ENCODE measurements around the gene UPF2.
"Not testable (repeated sequence)": the region's sequence is repeated elsewhere in the genome, so short reads cannot be mapped to it uniquely, and the experiment has no call there.

Gene UPF2

DNA sequence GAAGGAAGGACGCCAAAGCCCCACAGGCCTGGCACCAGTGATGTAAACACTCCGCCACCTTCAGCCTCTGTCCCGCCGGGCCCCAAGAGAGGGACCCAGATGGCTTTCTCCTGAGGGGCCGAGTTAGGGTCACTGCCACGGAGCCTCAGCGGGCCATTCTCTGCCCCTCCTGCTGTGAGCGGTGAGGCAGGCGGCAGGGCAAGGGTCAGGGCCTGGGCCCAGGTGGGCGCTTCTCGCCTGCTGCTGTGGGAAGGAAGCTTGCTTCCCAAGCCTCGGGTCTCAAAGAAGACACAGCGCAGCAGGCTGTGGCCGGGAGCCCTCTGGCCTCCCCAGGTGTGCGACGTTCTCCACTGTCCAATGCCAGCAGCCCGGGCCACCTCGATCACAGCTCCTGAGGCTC is 134.7 kb downstream of the UPF2 start:
- no peak for DNase-seq (ENCODE audit: low read depth)

DNA sequence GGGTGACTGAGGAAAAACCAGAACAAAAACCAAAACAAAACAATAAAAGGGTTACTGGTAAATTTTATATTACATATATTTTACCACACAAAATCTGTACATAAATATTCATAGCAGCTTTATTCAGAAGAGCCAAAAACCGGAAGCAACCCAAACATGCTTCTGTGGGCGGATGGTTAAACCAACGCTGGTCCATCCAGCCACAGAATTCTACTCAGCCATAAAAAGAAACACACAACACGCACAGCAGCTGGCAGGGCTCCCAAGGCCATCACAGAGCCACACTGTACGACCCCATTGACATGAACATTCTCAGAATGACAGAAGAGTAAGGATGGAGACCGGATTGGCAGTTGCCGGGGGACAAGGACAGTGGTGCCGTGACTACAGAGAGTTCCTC is 135.9 kb downstream of the UPF2 start:
- DNase-seq (ENCODE audit: low read depth) = no peak

- DNase-seq (ENCODE audit: low read depth) = no peak
Measured at GRCh38 chr10:11902646-11903045, 140.0 kb downstream of the UPF2 start.

GRCh38 chr10:11901833-11902475 is 140.7 kb downstream of the UPF2 start:
- DNase-seq (ENCODE audit: low read depth) = no peak

DNA sequence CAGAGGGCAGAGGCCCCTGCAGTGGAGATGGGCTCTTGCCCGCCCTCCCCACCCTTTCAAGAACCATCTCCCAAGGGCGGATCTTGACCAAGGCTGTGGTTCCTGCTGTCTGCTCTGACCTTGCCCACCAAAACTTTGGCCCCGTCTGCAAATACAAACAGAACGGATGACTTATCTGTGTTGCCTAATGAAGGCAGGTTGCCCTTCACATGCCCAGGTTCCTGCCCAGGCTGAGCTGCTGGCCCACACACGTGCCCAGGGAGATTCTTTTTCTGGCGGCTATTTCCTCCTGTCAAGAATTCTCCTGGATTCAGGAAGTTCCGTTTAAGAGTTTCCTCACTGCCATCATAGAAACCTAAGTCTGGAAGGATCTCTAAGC is 141.2 kb downstream of the UPF2 start:
- DNase-seq (ENCODE audit: low read depth) = no peak

DNA sequence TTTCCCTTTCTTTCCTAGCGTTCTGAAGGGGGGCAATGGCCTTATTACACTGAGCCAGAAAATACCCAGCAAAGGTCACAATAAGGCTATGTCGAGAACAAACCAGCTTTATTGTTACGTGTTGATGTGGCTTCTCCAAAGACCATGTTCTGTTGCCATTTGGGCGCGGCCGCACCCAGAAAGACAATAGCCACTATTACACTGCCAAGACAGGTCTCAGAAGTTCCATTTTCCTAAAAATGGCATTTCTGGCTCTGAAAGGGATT is 141.6 kb downstream of the UPF2 start:
- DNase-seq (ENCODE audit: low read depth) = no peak

- no peak for DNase-seq (ENCODE audit: low read depth)
Measured at GRCh38 chr10:11899067-11899876, 143.3 kb downstream of the UPF2 start.

GRCh38 chr10:11898372-11899066 is 144.1 kb downstream of the UPF2 start:
- DNase-seq (ENCODE audit: low read depth) = peak; percentile 49

GRCh38 chr10:11898033-11898371 is 144.6 kb downstream of the UPF2 start:
- DNase-seq (ENCODE audit: low read depth) = no peak

GRCh38 chr10:11896549-11897200 is 145.9 kb downstream of the UPF2 start:
- DNase-seq (ENCODE audit: low read depth) = no peak

DNA sequence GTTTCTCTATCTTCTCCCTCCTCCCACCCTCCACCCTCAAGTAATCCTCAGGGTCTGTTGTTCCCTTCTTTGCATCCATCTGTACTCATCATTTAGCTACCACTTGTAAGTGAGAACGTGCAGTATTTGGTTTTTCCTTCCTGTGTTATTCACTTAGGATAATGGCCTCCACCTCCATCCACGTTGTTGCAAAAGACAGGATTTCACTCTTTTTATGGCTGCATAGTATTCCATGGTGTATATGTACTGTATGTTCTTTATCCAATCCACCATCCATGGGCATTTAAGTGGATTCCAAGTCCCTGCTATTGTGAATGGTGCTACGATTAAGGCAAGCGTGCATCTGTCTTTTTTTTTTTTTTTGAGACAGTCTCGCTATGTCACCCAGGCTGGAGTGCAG is 147.0 kb downstream of the UPF2 start:
- no peak for DNase-seq (ENCODE audit: low read depth)

DNA sequence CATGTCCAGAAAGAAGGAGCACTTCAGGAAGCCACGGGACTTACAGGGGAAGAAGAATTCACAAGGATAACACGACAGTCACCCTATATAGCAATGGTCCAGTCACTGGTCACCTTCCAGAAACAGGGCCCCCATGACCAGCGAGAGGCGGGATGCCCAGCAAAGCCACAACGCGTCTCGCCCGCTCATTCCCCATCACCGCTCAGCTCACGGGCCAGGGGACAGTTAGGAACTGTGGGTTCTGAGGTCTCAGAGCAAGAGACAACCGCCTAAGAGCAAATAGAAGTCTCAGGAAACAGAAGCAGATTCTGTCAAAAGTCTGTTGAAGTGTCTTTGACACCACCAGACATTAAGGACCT is 147.5 kb downstream of the UPF2 start:
- no peak for DNase-seq (ENCODE audit: low read depth)

DNA sequence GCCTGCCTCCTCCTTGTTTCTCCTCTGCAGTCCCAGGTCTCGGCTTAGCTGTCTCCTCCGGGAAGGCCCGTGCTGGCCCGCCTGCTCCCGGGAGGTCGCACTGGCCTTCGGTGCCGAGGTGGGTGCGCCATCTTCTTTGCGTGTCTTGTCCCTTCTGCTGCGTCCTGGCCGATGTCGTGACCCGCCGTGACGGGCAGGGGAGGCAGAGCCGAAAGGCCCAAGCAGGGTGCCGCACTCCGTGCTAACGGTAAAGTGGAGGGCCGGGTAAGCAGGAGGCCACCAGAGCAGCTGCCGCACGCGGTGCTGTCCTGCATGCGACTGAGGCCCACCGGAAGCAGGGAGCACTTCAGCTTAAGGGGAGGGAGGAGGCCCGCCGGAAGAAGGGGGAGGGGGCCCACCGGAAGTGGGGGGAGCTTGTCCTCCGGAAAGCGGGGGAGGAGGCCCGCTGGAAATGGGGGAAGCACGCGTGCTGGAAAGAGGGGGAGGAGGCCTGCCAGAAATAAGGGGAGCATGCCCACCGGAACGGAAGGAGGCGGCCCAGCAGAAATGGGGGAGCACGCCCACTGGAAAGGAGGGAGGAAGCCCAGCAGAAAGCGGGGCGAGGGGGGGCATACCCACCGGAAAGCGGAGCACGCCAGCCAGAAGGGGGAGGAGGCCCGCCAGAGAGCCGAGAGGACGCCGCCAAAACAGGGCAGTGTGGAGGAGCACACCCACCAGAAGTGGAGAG is 148.1 kb downstream of the UPF2 start:
- DNase-seq (ENCODE audit: low read depth) = no peak

DNA sequence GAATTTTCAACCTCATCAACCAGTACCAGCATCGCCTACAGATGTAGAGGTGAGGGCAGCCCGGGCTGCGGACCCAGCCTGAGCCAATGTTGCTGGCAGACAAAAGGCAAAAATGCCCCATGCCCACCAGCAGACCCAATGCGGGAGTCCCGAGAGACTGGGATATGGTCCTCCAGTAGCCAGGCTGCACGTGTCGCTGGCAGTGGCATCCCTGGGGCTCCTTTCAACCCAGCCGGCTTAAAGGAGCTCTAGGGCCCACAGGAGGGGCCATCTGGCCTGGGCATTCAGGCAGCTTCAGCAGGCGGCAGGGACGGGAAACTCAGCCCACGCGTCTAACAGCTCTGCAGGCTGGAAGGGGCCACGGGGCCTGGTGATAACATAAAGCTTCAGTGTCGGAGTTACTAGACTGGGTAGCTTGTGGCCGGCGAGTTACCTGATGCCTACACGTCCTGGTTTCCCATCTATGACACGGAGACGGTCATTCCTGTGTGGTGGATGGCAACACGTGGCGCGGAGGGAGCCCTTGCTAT is 148.8 kb downstream of the UPF2 start:
- no peak for DNase-seq (ENCODE audit: low read depth)

- no peak for DNase-seq (ENCODE audit: low read depth)
Measured at GRCh38 chr10:11891776-11892486, 150.7 kb downstream of the UPF2 start.

DNA sequence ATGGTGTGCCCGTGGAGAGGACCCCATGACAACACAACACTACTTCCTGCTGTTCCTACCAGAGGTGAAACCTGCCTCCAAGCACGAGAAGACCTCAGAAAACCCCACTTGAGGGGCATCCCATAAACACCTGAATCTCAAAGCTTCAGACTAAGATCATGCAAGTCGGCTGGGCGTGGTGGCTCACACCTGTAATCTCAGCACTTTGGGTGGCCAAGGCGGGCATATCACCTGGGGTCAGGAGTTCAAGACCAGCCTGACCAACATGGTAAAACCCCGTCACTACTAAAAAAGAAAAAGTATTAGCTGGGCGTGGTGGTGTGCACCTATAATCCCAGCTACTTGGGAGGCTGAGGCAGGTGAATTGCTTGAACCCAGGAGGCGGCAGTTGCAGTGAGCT is 153.3 kb downstream of the UPF2 start:
- DNase-seq (ENCODE audit: low read depth) = not testable (repeated sequence)

DNA sequence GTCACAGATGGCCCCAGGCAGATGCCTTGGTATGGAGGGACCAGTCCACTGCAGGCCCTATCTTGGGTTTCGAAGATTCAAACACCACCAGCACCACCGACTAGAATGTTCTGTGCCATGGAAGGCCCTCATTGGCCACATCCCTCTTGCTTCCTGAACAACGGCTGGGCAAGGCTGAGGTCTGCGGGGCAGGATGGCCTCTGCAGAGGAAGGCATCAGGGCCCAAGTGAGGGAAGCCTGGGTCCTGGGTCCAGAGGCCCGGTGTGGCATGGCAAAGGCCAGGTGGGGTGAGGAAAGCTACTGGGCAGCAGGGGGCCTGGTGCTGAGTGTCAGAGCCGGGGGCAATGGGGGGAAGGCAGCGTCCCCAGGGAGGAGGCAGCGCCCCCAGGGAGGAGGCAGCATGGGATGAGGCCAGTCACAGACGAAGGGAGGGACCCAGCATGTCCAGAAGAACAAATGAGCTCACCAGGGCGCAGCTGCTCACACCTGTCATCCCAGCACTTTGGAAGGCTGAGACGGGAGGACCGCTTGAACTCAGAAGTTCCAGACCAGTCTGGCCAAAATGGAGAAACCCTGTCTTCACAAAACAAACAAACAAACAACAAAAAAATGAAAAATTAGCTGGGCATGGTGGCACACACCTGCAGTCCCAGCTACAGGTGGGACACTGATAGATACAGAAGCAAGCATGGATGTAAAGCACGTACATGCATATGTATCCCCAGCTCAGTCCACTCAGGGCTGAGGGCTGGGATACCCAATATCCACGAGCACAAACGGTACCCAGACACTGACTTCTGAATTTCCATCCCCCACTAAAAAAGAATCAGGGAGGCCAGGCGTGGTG is 155.0 kb downstream of the UPF2 start:
- DNase-seq (ENCODE audit: low read depth) = no peak

- DNase-seq (ENCODE audit: low read depth) = no peak
Measured at GRCh38 chr10:11886851-11887250, 155.8 kb downstream of the UPF2 start.

DNA sequence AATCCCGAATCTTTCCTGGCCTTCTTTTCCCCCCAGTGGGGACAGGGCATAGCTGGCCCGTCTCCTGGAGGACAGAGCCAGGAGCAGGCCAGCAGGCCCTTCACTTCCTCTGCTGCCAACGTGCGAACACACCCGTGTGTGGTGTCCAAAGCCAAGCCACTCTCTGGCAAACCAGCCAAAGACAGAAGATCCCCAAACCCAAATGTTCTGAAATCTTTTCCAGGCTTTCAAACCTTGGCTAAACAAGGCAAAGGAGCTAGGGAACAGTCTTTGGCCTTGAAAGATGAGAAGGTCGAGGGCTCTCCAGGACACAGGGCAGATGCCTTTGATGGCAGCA is 156.5 kb downstream of the UPF2 start:
- no peak for DNase-seq (ENCODE audit: low read depth)

DNA sequence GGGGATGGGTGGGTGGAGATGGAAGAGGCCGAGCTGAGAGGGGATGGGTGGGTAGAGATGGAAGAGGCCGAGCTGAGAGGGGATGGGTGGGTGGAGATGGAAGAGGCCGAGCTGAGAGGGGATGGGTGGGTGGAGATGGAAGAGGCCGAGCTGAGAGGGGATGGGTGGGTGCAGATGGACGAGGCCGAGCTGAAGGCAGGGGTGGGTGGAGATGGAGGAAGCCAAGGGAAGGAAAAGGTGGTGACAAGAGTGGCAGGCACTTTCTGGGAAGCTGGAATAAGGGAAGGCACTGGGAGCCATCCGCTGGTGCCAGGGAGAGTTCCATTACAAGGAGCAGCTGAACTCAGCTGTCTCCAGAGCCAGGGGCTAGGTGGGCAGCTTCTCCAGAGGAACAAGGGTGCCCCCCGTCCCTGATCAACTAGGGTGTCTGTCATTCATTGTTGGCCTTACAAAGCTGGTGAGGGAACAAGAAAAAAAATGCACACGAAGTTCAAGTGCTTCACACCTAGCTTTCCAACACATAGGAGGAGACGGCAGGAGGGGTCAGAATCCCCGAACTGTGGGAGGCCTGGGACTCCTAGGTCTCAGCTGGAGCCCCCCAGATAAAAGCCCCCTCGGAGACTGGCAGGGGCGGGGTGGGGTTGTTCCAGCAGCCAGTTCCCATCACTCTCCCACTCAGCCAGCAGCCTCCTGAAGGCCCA is 157.0 kb downstream of the UPF2 start:
- DNase-seq (ENCODE audit: low read depth) = no peak
